ENCODE results near the gene IFNAR1.

DNA sequence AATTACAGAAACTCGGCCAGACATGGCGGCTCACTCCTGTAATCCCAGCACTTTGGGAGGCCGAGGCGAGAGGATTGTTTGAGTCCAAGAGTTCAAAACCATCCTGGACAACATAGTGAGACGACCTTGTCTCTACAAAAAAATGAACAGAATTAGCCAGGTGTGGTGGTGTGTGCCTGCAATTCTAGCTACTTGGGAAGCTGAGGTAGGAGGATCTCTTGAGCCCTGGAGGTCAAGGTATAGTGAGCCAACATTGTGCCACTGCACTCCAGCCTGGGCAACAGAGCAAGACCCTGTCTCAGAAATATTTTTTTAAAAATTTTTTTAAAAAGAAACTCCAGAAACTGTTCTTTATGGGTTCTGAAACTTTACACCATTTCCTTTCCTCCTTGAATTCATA, 40.1 kb downstream of the IFNAR1 start:
- TF ChIP-seq ZNF565 (CRISPR knock-in tag; conservative IDR thresholded peaks at IDR 0.05; ENCODE audit: low read depth) (no peak), ZFP30 (CRISPR knock-in tag; IDR thresholded peaks at IDR 0.05) (no peak), OSR1 (CRISPR knock-in tag; IDR thresholded peaks at IDR 0.05) (no peak), ESRRG (CRISPR knock-in tag; IDR thresholded peaks at IDR 0.05) (no peak), ZNF70 (CRISPR knock-in tag; IDR thresholded peaks at IDR 0.05) (no peak)
- TF ChIP-seq, protein P1, sequence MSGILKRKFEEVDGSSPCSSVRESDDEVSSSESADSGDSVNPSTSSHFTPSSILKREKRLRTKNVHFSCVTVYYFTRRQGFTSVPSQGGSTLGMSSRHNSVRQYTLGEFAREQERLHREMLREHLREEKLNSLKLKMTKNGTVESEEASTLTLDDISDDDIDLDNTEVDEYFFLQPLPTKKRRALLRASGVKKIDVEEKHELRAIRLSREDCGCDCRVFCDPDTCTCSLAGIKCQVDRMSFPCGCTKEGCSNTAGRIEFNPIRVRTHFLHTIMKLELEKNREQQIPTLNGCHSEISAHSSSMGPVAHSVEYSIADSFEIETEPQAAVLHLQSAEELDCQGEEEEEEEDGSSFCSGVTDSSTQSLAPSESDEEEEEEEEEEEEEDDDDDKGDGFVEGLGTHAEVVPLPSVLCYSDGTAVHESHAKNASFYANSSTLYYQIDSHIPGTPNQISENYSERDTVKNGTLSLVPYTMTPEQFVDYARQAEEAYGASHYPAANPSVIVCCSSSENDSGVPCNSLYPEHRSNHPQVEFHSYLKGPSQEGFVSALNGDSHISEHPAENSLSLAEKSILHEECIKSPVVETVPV (CRISPR knock-in tag; IDR thresholded peaks at IDR 0.05), result no peak
- TF ChIP-seq, protein P2, sequence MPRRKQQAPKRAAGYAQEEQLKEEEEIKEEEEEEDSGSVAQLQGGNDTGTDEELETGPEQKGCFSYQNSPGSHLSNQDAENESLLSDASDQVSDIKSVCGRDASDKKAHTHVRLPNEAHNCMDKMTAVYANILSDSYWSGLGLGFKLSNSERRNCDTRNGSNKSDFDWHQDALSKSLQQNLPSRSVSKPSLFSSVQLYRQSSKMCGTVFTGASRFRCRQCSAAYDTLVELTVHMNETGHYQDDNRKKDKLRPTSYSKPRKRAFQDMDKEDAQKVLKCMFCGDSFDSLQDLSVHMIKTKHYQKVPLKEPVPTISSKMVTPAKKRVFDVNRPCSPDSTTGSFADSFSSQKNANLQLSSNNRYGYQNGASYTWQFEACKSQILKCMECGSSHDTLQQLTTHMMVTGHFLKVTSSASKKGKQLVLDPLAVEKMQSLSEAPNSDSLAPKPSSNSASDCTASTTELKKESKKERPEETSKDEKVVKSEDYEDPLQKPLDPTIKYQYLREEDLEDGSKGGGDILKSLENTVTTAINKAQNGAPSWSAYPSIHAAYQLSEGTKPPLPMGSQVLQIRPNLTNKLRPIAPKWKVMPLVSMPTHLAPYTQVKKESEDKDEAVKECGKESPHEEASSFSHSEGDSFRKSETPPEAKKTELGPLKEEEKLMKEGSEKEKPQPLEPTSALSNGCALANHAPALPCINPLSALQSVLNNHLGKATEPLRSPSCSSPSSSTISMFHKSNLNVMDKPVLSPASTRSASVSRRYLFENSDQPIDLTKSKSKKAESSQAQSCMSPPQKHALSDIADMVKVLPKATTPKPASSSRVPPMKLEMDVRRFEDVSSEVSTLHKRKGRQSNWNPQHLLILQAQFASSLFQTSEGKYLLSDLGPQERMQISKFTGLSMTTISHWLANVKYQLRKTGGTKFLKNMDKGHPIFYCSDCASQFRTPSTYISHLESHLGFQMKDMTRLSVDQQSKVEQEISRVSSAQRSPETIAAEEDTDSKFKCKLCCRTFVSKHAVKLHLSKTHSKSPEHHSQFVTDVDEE (CRISPR knock-in tag; IDR thresholded peaks at IDR 0.05), result no peak
- TF ChIP-seq, protein P3, sequence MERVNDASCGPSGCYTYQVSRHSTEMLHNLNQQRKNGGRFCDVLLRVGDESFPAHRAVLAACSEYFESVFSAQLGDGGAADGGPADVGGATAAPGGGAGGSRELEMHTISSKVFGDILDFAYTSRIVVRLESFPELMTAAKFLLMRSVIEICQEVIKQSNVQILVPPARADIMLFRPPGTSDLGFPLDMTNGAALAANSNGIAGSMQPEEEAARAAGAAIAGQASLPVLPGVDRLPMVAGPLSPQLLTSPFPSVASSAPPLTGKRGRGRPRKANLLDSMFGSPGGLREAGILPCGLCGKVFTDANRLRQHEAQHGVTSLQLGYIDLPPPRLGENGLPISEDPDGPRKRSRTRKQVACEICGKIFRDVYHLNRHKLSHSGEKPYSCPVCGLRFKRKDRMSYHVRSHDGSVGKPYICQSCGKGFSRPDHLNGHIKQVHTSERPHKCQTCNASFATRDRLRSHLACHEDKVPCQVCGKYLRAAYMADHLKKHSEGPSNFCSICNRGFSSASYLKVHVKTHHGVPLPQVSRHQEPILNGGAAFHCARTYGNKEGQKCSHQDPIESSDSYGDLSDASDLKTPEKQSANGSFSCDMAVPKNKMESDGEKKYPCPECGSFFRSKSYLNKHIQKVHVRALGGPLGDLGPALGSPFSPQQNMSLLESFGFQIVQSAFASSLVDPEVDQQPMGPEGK (CRISPR knock-in tag; IDR thresholded peaks at IDR 0.05; ENCODE audit: borderline replicate concordance), result no peak
- TF ChIP-seq, protein P4, sequence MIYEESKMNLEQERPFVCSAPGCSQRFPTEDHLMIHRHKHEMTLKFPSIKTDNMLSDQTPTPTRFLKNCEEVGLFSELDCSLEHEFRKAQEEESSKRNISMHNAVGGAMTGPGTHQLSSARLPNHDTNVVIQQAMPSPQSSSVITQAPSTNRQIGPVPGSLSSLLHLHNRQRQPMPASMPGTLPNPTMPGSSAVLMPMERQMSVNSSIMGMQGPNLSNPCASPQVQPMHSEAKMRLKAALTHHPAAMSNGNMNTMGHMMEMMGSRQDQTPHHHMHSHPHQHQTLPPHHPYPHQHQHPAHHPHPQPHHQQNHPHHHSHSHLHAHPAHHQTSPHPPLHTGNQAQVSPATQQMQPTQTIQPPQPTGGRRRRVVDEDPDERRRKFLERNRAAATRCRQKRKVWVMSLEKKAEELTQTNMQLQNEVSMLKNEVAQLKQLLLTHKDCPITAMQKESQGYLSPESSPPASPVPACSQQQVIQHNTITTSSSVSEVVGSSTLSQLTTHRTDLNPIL (CRISPR knock-in tag; IDR thresholded peaks at IDR 0.05; ENCODE audit: low read depth), result no peak

Data from SK-N-SH treated with all-trans-retinoic acid at 6 μM for 48 hours (cell line).